ENCODE data around the gene CRYGC.
"Not testable (repeated sequence)": the region's sequence is repeated elsewhere in the genome, so short reads cannot be mapped to it uniquely, and the experiment has no call there.

Gene CRYGC

GRCh38 chr2:208139447-208139846 lies 9.8 kb upstream of the CRYGC start:
- no peak for DNase-seq (ENCODE audit: extremely low spot score)
- ChIA-PET POLR2A (no interaction called here), CTCF (interaction anchor here (0.7 kb wide), 1 partner anchor 28 kb away, joined by 4 read pairs; no protein-coding TSS in a partner anchor)
- TF ChIP-seq FOXM1 (IDR thresholded peaks at IDR 0.05; ENCODE audit: borderline replicate concordance), result no peak
- TF ChIP-seq ARNT (IDR thresholded peaks at IDR 0.05), result no peak
- TF ChIP-seq CTBP1 (IDR thresholded peaks at IDR 0.05; ENCODE audit: borderline replicate concordance), result no peak
- TF ChIP-seq, protein P1, sequence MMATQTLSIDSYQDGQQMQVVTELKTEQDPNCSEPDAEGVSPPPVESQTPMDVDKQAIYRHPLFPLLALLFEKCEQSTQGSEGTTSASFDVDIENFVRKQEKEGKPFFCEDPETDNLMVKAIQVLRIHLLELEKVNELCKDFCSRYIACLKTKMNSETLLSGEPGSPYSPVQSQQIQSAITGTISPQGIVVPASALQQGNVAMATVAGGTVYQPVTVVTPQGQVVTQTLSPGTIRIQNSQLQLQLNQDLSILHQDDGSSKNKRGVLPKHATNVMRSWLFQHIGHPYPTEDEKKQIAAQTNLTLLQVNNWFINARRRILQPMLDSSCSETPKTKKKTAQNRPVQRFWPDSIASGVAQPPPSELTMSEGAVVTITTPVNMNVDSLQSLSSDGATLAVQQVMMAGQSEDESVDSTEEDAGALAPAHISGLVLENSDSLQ (IDR thresholded peaks at IDR 0.05), result no peak
- TF ChIP-seq ZNF384 (IDR thresholded peaks at IDR 0.05), result no peak
- TF ChIP-seq FOXA1 (IDR thresholded peaks at IDR 0.05), result no peak
- TF ChIP-seq TARDBP (IDR thresholded peaks at IDR 0.05), result no peak
- TF ChIP-seq HDGF (IDR thresholded peaks at IDR 0.05; ENCODE audit: borderline replicate concordance), result no peak
- no peak for TF ChIP-seq L3MBTL2 (conservative IDR thresholded peaks at IDR 0.05)
- TF ChIP-seq NFRKB (IDR thresholded peaks at IDR 0.05), result no peak
- no peak for TF ChIP-seq FOXK2 (IDR thresholded peaks at IDR 0.05)
- TF ChIP-seq SUZ12 (IDR thresholded peaks at IDR 0.05), result no peak
- TF ChIP-seq ELF4 (IDR thresholded peaks at IDR 0.05), result no peak
- no peak for TF ChIP-seq SP1 (IDR thresholded peaks at IDR 0.05)
- TF ChIP-seq BHLHE40 (IDR thresholded peaks at IDR 0.05; ENCODE audit: borderline replicate concordance), result no peak
- TF ChIP-seq LEF1 (IDR thresholded peaks at IDR 0.05; ENCODE audit: borderline replicate concordance), result no peak

DNA sequence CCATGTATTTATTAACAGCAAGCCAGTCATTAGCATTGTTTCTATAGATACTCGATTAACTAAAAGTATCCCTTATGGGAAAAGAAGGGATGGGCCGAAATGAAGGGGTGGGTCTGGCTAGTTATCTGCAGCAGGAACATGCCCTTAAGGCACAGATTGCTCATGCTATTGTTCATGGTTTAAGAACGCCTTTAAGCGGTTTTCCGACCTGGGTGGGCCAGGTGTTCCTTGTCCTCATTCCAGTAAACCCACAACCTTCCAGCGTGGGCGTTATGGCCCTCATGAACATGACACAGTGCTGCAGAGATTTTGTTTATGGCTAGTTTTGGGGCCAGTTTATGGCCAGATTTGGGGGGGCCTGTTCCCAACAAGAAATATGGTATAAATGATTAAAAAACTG lies 8.7 kb upstream of the CRYGC start:
- POLR2A ChIA-PET; DNase-seq (ENCODE audit: extremely low spot score); CTCF ChIA-PET: not testable (repeated sequence)

DNA sequence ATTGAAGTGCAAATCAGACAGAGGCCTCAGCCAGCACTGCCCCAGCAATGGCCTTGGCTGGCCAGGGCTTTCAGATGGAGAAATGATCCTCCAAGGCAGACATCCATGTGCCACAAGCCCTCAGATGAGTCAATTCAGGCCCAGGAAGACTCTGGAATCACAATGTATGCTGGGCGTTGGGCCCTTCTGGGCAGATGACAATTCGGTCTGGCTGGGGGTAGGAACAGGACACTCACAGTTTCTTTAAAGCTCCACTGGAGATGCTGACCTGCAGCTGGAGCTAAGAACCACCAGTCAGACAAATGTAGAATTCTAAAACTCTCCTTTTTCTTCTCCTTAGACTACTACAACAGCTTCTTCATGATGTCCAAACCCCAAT lies 7.1 kb upstream of the CRYGC start:
- ChIA-PET POLR2A (no interaction called here), CTCF (no interaction called here)
- TF ChIP-seq CTBP1 (IDR thresholded peaks at IDR 0.05; ENCODE audit: borderline replicate concordance) (no peak), SUZ12 (IDR thresholded peaks at IDR 0.05) (no peak), ELF4 (IDR thresholded peaks at IDR 0.05) (no peak), TARDBP (IDR thresholded peaks at IDR 0.05) (no peak), L3MBTL2 (conservative IDR thresholded peaks at IDR 0.05) (no peak), ARNT (IDR thresholded peaks at IDR 0.05) (no peak), BHLHE40 (IDR thresholded peaks at IDR 0.05; ENCODE audit: borderline replicate concordance) (no peak), FOXK2 (IDR thresholded peaks at IDR 0.05) (no peak), NFRKB (IDR thresholded peaks at IDR 0.05) (no peak), FOXA1 (IDR thresholded peaks at IDR 0.05) (no peak), HDGF (IDR thresholded peaks at IDR 0.05; ENCODE audit: borderline replicate concordance) (no peak), LEF1 (IDR thresholded peaks at IDR 0.05; ENCODE audit: borderline replicate concordance) (no peak), SP1 (IDR thresholded peaks at IDR 0.05) (no peak), ZNF384 (IDR thresholded peaks at IDR 0.05) (no peak), FOXM1 (IDR thresholded peaks at IDR 0.05; ENCODE audit: borderline replicate concordance) (no peak)
- TF ChIP-seq, protein P1 (IDR thresholded peaks at IDR 0.05), result no peak
- no peak for DNase-seq (ENCODE audit: extremely low spot score)

DNA sequence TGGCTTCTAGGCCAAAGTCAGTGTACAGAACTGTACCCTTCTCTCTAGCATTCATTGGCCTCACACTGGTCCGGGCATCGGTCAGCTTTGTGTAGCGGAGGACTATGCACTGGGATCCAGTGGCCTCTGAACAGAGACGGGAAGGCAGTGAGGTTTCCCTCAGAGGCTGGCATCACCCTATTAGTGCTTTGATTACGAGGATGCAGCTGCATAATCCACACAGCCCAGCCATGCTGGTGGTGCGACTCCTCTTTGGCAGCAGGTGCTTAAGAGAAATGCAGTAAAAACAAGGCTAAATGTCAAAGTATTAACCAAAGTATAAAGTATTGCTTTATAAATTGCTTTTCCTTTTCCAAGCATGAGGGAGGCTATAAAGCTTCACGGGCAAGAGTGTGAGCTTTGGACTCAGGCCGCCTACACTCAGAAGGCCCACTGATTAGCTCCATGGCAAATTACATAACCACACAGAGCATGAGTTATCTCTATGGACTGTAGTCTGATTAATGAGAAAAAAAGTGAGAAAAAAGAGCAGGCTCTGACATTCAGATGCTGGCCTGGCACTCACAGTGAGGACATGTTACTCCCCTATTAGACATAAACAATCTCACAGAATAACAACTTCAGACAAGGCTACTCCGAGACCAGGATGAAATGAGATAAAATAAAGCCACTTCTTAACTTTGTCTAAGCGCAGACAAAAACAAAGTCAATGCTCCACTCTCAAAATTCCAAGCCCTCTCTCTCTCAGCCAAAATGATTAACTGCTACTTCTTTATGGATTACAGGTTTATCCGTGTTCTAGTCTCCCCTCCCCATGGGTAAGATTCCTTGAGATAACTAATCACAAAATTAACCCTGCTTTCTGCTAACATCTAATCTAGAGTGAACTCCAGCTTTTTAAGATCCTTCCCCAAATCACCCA lies 6.4 kb upstream of the CRYGC start:
- ChIA-PET POLR2A (no interaction called here), CTCF (no interaction called here)
- DNase-seq (ENCODE audit: extremely low spot score), result no peak
- TF ChIP-seq SUZ12 (IDR thresholded peaks at IDR 0.05) (no peak), ARNT (IDR thresholded peaks at IDR 0.05) (no peak), L3MBTL2 (conservative IDR thresholded peaks at IDR 0.05) (no peak), FOXK2 (IDR thresholded peaks at IDR 0.05) (no peak), SP1 (IDR thresholded peaks at IDR 0.05) (no peak), BHLHE40 (IDR thresholded peaks at IDR 0.05; ENCODE audit: borderline replicate concordance) (no peak), NFRKB (IDR thresholded peaks at IDR 0.05) (no peak), CTBP1 (IDR thresholded peaks at IDR 0.05; ENCODE audit: borderline replicate concordance) (no peak), FOXA1 (IDR thresholded peaks at IDR 0.05) (no peak), ZNF384 (IDR thresholded peaks at IDR 0.05) (no peak), LEF1 (IDR thresholded peaks at IDR 0.05; ENCODE audit: borderline replicate concordance) (no peak), FOXM1 (IDR thresholded peaks at IDR 0.05; ENCODE audit: borderline replicate concordance) (no peak)
- TF ChIP-seq, protein P1 (IDR thresholded peaks at IDR 0.05), result no peak

GRCh38 chr2:208134928-208135586 lies 5.4 kb upstream of the CRYGC start:
- TF ChIP-seq FOXM1 (IDR thresholded peaks at IDR 0.05; ENCODE audit: borderline replicate concordance) (no peak), BHLHE40 (IDR thresholded peaks at IDR 0.05; ENCODE audit: borderline replicate concordance) (no peak), HDGF (IDR thresholded peaks at IDR 0.05; ENCODE audit: borderline replicate concordance) (no peak), SP1 (IDR thresholded peaks at IDR 0.05) (no peak), ARNT (IDR thresholded peaks at IDR 0.05) (no peak), FOXK2 (IDR thresholded peaks at IDR 0.05) (no peak)
- ChIA-PET CTCF (interaction anchor here (0.8 to 1.2 kb wide), 2 partner anchors 8 to 33 kb away, joined by 3 read pairs; no protein-coding TSS in a partner anchor), POLR2A (no interaction called here)
- DNase-seq (ENCODE audit: extremely low spot score), result no peak

DNA sequence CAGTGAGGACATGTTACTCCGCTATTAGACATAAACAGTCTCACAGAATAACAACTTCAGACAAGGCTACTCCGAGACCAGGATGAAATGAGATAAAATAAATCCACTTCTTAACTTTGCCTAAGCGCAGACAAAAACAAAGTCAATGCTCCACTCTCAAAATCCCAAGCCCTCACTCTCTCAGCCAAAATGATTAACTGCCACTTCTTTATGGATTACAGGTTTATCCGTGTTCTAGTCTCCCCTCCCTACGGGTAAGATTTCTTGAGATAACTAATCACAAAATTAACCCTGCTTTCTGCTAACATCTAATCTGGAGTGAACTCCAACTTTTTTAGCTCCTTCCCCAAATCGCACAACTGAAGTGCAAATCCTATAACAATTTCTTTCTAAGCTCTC lies 1.1 kb upstream of the CRYGC start:
- ChIA-PET POLR2A (no interaction called here), CTCF (interaction anchor here (0.6 kb wide), 1 partner anchor 14 kb away, joined by 3 read pairs; no protein-coding TSS in a partner anchor)
- DNase-seq (ENCODE audit: extremely low spot score), result no peak

More for the DNA sequence above, 1.1 kb upstream of the CRYGC start:
- TF ChIP-seq FOXM1 (IDR thresholded peaks at IDR 0.05; ENCODE audit: borderline replicate concordance), result no peak
- no peak for TF ChIP-seq ARNT (IDR thresholded peaks at IDR 0.05)
- no peak for TF ChIP-seq FOXK2 (IDR thresholded peaks at IDR 0.05)
- TF ChIP-seq SUZ12 (IDR thresholded peaks at IDR 0.05), result no peak

Measured in HEK293T (cell line).